Testis (tissue), 3 donors: ENCODE data around the gene DNM1L. TPM values are rescaled to one million over a fixed set of nuclear protein-coding genes. Genes with fewer than 3 reads are reported as not detected.

ENCODE experiments used
- DNase-seq: peaks from one replicate; pipeline ENCODE4 v3.0.0-alpha.2; 2019
- H3K27ac ChIP-seq, 2 donors: fragments of 200-600 bp; sonication (generic); one replicate each; pipeline ENCODE4 v1.5.1; 2019
- H3K27me3 ChIP-seq: fragments of 200-600 bp; sonication (generic); one replicate; pipeline ENCODE4 v1.5.1; 2019
- H3K36me3 ChIP-seq: fragments of 200-600 bp; sonication (generic); one replicate; pipeline ENCODE4 v1.5.1; 2017; ENCODE audit warnings: low read depth; ENCODE audit errors: missing control alignments
- H3K4me1 ChIP-seq: fragments of 200-600 bp; sonication (generic); one replicate; pipeline ENCODE4 v1.5.1; 2019
- H3K4me3 ChIP-seq, 2 donors: fragments of 200-600 bp; sonication (generic); one replicate each; pipeline ENCODE4 v1.5.1; 2017 to 2019
- H3K9me3 ChIP-seq: fragments of 200-600 bp; sonication (generic); one replicate; pipeline ENCODE4 v1.5.1; 2017
- POLR2A ChIP-seq: fragments of 450-650 bp; IDR thresholded peaks from one replicate; pipeline ENCODE4 v1.6.1; 2017; ENCODE audit warnings: antibody characterized with exemption, mild to moderate bottlenecking, moderate library complexity
- WGBS, 2 donors: methylation state at CpG; one replicate each; pipeline ENCODE4 v1.1.5; 2018; 5-methylcytosine and 5-hydroxymethylcytosine counted together
- intact Hi-C: fragments of 100-400 bp; cut with DNase I; formaldehyde crosslinking; loops from one replicate; pipeline ENCODE4 v1.15.1; 2023; ENCODE audit warnings: low total_unique reads
- polyA plus RNA-seq: library from polyadenylated mRNA; stranded (reverse); fragments of 350-450 nt; fragmentation: Illumina TruSeq; extraction: RNeasy Lipid Tissue Mini Kit (QIAGEN cat#74804); gene quantifications from one replicate; pipeline ENCODE4 v1.2.3, GENCODE V29; 2014; ENCODE audit warnings: low read depth, low replicate concordance; ENCODE audit not compliant: insufficient read depth
- total RNA-seq, 2 donors: library from RNA; depleted of rRNA; stranded (reverse); fragments of >200 nt; gene quantifications; one replicate each; pipeline ENCODE4 v1.2.3, GENCODE V29; 2016
- TF ChIP-seq, protein P1 (sequence below), 3 experiments: fragments of 450-650 bp in 2 of 3; fragments of 200-600 bp in 1 of 3; sonication (generic) in 1 of 3; IDR thresholded peaks; one replicate each; pipeline ENCODE4 v1.5.1; 2016 to 2019; ENCODE audit warnings: antibody characterized with exemption in 3 of 3, mild to moderate bottlenecking in 2 of 3, moderate library complexity in 1 of 3

Gene DNM1L
- total and polyA plus RNA-seq, 3 donors from 2014 or later, result 64.9 to 92.4 (median 75.5) TPM

DNA sequence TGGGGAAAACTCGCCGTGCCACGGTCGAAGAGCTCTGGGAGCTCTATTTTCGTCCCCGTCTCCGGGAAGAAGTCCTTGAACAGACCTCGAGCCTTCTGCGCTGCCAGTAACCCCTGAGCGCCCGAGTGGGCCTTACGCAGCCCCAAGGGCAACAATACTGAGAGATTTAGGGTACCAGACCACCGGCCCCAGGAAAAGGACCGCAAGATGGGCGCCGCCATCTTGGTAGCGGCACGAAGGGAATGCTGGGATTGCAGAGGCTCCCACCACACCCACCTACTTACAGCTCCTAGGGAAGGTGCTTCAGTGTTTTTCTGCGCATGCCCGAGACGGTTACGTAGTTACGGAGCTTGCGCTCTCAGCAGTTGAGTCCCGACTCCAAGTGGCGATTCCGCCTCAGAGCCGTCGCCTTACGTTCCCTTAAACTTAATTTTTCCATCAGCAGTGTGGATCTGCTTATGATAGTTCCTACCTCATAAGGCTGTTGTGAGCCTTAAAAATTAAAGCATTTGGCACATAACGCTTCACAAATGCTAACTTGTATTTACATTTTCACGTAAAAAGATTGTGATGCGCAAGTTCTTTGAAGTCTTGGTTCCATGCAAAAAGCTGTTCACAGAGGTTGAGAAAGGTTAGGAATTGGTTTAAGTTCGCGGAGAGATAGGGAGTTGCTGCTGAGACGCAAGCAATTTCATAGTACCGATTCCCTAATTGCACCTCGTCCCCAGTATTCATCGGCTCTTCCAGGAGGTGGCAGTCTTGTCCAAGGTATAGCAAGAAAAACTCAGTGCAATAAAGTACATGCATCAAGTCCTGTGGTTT is 76.8 kb downstream of the DNM1L start, which contains the start of gene YARS2:
TSS of gene YARS2 (minus strand) at position 244 of the 822 bp plus-strand sequence. CDS start at position 221, 23 bp downstream.
- 0% methylated on average over 16 to 36 of the region's 39 CpGs for WGBS, 2 donors
- TF ChIP-seq, protein P1, sequence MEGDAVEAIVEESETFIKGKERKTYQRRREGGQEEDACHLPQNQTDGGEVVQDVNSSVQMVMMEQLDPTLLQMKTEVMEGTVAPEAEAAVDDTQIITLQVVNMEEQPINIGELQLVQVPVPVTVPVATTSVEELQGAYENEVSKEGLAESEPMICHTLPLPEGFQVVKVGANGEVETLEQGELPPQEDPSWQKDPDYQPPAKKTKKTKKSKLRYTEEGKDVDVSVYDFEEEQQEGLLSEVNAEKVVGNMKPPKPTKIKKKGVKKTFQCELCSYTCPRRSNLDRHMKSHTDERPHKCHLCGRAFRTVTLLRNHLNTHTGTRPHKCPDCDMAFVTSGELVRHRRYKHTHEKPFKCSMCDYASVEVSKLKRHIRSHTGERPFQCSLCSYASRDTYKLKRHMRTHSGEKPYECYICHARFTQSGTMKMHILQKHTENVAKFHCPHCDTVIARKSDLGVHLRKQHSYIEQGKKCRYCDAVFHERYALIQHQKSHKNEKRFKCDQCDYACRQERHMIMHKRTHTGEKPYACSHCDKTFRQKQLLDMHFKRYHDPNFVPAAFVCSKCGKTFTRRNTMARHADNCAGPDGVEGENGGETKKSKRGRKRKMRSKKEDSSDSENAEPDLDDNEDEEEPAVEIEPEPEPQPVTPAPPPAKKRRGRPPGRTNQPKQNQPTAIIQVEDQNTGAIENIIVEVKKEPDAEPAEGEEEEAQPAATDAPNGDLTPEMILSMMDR (IDR thresholded peaks at IDR 0.05), result peak; percentile 66 to 85 (median 71)
- TF ChIP-seq POLR2A, result peak; percentile 73
- intact Hi-C loops, result loop anchor here (10.0 kb wide), 1 partner anchor 1269 kb away; the partner anchor contains the start of gene ALG10

DNA sequence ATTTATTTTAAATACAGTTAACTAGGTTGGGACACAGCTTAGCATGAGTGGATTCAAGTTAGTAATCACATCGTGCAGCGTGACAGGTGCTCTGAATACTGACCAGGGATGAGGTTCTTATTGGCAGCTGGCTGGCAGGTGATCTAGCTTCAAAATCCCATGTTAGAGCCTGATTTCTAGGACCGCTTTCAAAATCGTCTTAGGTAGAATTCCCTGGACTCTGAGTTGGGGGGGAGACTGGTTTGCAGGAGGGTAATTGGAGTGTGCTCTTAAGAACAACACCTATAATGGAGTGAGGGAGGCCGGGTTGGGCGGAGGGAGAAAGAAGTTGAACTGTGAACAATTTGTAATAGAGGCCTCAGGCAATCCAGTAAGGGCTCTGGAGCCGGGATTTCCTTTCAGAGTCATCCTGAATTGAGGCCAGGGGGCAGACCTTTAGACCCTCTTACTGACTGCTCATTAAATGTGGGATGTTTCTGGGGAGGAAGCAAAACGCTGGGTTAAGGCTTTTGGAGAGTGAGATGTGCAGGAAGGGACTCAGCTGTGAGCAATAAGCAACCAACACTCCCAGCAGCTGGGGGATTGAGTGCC is 77.5 kb downstream of the DNM1L start:
- DNase-seq, result peak; percentile 29
- WGBS, 2 donors, result 21 to 26% methylated on average over 8 of the region's 8 CpGs
- peak overlapping the region; percentile 98 to 100 for H3K4me3 ChIP-seq
- H3K36me3 ChIP-seq, result no peaks in the 10 kb centered on the region
- no peaks in the 10 kb centered on the region for H3K27me3 ChIP-seq
- TF ChIP-seq, protein P1 (IDR thresholded peaks at IDR 0.05), result no peak
- no peak for TF ChIP-seq POLR2A
- peaks cover 8% of the 10 kb centered on the region for H3K4me1 ChIP-seq
- H3K27ac ChIP-seq, result peak overlapping the region in 1 of 2 donors; percentile 96
- intact Hi-C loops, result loop anchor here (10.0 kb wide), 1 partner anchor 1268 kb away; the partner anchor contains the start of gene ALG10
- no peaks in the 10 kb centered on the region for H3K9me3 ChIP-seq

More for the DNA sequence above, 76.8 kb downstream of the DNM1L start, which contains the start of gene YARS2:
- no peaks in the 10 kb centered on the region for H3K36me3 ChIP-seq
- peak within 1 kb of the TSS; percentile 96 for H3K27ac ChIP-seq
- peak within 1 kb of the TSS; percentile 98 to 100 for H3K4me3 ChIP-seq
- H3K4me1 ChIP-seq, result peaks cover 4% of the 10 kb centered on the region
- H3K9me3 ChIP-seq, result no peaks in the 10 kb centered on the region
- peak; percentile 98 for DNase-seq
- H3K27me3 ChIP-seq, result no peaks in the 10 kb centered on the region

DNA sequence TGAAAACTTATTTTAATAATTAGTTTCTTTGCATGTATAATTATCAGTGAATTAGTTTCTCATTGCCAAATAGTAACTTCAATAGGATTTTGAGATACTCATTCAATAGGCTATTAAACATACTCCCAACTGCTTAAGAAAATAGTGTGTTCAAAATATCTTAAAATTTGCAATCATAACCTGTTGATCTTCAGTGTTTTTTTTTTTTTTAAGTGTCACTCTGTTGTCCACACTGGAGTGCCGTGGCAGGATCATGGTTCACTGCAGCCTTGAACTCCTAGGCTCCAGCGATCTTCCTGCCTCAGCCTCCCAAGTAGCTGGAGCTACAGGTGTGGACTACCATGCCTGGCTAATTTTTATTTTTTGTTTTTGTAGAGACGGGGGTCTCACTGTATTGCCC is 78.1 kb downstream of the DNM1L start:
- DNase-seq, result no peak
- no peaks in the 10 kb centered on the region for H3K27me3 ChIP-seq
- TF ChIP-seq, protein P1 (IDR thresholded peaks at IDR 0.05), result no peak
- no peak for TF ChIP-seq POLR2A
- H3K9me3 ChIP-seq, result no peaks in the 10 kb centered on the region
- no peak overlapping the region for H3K4me3 ChIP-seq
- H3K36me3 ChIP-seq, result no peaks in the 10 kb centered on the region
- peaks cover 8% of the 10 kb centered on the region for H3K4me1 ChIP-seq
- intact Hi-C loops, result loop anchor here (10.0 kb wide), 1 partner anchor 1268 kb away; the partner anchor contains the start of gene ALG10
- H3K27ac ChIP-seq, result no peak overlapping the region
- 58 to 79% methylated on average over 3 of the region's 3 CpGs for WGBS, 2 donors

DNA sequence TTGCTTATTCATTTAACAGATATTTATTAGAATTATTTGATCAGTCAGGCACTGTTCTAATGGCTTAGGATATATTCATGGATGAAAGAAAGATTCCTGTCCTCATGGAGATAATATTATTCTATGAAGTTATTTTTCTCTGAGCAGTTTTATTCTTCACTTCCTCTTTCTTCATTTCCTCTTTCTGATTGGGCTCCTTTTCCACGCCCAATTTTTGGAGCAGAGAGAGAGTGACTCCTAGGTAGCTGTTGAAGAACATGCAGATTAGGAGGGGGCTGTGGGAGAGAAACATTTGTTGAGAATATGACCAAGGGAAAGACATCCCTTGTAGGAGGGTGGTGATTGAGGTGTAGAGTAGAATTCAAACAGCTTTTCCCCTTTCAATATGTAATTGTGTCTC is 82.6 kb downstream of the DNM1L start:
- Histone ChIP-seq H3K27ac (no peak overlapping the region), H3K9me3 (no peaks in the 10 kb centered on the region), H3K36me3 (no peaks in the 10 kb centered on the region), H3K27me3 (no peaks in the 10 kb centered on the region), H3K4me1 (peaks cover 3% of the 10 kb centered on the region), H3K4me3 (no peak overlapping the region)
- no peak for DNase-seq
- no peak for TF ChIP-seq POLR2A
- TF ChIP-seq, protein P1 (IDR thresholded peaks at IDR 0.05), result no peak
- intact Hi-C loops, result no loop called here
- 46 to 56% methylated on average over 1 of the region's 1 CpG for WGBS, 2 donors
